Subcutaneous adipose tissue (tissue), 4 donors: ENCODE results near the gene TRIM26. TPM values are rescaled to one million over a fixed set of nuclear protein-coding genes. Genes with fewer than 3 reads are reported as not detected.

ENCODE experiments used
- total RNA-seq, 4 donors: library from RNA; depleted of rRNA; stranded (reverse); fragments of >200 nt; gene quantifications; one replicate each; pipeline ENCODE4 v1.1.0, GENCODE V29; 2016
- TF ChIP-seq, protein P1 (sequence below): fragments of 450-650 bp; IDR thresholded peaks from one replicate; pipeline ENCODE4 v1.5.1; 2016; ENCODE audit warnings: low read depth, mild to moderate bottlenecking, control low read depth, antibody characterized with exemption, moderate library complexity

The TRIM26 gene
- total RNA-seq, 4 donors from 2014 or later = 24.3 to 32.6 (median 28.5) TPM

DNA sequence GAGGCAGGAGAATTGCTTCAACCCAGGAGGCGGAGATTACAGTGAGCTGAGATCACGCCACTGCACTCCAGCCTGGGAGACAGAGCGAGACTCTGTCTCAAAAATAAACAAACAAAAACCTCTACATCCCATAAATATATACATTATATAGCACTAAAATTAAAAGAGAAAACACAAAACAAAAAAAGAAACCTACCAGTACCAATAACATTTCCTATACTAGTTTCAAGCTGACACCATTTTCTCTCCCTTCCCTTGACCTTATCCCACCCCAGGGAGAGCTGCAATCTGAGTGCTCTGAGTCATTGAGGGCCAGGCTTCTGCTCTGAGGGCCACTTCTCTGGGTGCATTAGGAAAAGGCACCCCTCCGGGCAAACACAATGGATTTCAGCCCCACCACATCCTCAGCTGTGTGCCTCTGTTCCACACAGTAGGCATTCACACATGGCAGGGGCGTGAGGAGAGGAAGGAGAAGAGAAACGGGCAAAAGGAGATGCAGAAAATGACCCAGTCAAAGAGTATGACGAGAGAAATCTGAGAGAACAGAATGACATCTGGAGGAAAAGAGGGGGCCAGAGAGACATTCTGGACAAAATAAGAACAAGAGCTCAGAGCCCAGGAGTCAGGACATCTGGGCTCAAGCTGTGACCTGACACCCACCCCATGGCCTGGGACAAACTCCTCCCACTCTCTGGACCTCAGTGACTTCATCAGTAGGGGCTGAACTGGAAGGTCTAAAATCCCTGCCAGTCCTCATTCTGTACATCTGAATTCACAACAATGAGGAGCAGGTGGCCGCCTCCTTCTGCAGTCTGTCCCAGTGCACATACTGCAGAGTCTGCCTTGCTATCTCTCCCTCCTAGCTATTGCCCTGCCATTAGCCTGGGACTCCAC is 18.2 kb downstream of the TRIM26 start:
- TF ChIP-seq, protein P1, sequence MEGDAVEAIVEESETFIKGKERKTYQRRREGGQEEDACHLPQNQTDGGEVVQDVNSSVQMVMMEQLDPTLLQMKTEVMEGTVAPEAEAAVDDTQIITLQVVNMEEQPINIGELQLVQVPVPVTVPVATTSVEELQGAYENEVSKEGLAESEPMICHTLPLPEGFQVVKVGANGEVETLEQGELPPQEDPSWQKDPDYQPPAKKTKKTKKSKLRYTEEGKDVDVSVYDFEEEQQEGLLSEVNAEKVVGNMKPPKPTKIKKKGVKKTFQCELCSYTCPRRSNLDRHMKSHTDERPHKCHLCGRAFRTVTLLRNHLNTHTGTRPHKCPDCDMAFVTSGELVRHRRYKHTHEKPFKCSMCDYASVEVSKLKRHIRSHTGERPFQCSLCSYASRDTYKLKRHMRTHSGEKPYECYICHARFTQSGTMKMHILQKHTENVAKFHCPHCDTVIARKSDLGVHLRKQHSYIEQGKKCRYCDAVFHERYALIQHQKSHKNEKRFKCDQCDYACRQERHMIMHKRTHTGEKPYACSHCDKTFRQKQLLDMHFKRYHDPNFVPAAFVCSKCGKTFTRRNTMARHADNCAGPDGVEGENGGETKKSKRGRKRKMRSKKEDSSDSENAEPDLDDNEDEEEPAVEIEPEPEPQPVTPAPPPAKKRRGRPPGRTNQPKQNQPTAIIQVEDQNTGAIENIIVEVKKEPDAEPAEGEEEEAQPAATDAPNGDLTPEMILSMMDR = no peak

DNA sequence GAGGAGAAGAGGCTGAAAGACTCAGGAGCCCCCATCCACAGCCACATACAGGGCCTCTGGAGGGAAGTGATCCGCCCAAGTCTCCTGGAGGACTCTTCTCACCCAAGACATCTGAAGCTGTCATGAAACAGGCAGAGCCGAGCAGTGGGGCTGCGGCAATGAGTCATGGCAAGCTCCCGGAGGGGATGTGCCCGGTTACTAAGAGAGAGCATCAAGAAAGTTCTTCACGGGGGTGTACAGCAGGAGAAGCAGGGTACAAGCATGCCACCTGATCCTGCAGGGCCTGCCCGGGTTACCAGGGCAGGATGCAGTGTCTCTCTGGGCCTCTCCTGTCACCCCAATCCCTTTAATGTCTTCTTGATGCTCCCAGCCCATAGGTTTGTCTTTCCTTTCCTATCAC is 21.1 kb downstream of the TRIM26 start:
- TF ChIP-seq, protein P1 = no peak

DNA sequence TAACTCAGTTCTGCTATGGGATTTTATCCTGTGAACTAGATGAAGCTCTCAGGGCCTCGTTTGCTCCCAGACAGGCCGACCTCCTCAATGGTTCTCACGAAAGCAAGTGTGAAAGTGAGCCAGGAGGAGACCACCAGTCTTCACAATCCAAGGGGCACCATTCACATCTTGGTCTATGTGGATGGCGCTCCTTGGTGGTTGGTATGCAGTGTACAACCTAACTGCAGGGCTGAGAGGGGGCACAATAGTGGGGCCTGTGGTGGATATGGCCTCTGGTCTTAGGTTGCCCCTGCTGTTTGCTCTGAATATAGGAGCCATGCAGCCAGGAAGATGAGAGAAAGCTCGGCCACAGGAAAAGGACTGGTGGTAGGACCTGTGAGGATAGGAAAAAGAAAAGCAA is 24.7 kb downstream of the TRIM26 start:
- TF ChIP-seq, protein P1 = no peak

DNA sequence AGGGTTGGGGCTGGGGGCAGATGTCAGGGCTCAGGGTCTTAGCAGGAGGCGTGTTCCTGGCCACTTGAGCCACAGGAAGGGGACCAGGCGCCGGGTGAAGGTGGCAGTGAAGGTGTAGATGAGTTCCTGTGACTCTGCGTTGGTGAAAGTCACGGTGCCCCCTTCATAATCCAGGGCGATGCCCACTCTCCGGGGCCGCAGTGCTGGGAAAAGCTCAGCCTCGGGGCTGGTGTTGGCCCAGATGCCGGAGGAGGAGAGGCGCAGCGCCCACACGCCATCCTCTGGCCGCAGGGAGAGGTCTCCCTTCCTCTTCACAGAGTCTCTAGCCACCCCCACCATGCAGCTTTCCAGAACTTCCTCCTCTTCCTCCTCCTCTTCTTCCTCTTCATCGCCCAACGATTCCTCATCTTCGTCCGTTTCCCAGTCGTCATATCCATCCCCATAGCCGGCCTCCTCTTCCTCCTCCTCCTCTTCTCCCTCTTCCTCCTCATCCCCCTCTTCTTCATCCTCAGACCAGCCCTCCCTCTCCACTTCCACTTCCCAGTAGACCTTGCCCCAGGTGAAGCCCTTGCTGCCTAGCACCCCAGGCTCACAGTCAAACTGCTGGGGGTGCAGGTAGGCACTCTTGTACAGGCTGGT is 27.2 kb downstream of the TRIM26 start:
- TF ChIP-seq, protein P1 = no peak

DNA sequence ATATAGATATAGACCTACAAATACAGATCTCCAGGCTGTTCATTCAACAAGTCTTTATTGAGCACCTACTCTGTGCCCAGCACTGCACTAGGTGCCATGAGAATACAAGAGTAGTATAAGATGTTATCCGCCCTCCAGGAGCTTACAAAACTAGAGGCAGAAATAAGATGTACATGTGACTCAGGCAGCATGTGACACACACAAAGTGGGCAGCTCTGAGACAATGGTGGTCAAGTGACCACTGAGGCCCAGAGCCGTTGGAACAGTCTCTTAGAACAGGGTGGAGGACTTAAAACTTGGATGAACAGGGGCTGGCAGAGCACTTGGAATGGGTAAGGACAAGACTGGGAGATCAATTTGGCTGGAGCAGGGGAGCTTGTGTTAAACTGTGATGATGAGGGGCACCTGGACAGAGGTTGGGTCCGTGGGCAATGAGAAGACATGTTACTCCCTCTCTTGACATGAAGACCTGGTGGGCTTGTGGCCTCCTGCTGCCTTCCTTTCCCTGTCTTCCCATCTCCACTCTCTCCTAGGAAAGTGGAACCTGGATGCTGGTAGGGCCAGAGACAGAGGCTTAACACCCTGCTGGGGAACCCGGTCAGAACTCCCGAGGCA is 28.7 kb downstream of the TRIM26 start:
- TF ChIP-seq, protein P1 = no peak

DNA sequence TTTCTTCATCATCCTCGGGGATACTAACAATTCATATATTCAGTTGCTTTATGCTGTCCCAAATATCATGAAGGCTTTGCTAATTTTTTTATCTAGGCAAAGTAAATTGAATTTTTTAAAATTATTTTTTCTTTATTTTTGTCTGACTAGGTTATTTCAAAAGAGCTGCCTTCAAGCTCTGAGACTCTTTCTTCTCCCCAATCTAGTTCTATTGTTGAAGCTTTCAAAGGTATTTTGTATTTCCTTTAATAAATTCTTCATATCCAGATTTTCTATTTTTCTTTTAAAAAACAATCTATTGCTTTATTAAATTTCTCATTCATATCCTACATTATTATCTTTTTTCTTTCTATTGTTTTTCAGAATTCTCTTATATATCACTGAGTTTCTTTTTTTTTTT is 33.1 kb downstream of the TRIM26 start:
- TF ChIP-seq, protein P1 = no peak

DNA sequence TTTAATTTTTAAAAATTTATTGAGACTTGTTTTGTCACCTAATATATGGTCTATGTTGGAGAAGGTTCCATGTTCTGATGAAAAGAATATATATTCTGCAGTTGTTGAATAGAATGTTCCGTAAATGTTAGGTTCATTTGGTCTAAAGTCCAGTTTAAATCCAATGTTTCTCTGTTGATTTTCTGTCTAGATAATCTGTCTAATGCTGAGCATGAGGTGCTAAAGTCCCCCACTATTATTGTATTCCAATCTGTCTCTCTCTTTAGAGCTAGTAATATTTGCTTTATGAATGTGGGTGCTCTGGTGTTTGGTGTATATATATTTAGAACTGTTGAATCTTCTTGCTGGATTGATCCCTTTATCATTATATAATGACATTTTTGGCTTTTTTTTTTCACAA is 34.4 kb downstream of the TRIM26 start:
- TF ChIP-seq, protein P1 = no peak
